ENCODE data around the gene RAB5B.

DNA sequence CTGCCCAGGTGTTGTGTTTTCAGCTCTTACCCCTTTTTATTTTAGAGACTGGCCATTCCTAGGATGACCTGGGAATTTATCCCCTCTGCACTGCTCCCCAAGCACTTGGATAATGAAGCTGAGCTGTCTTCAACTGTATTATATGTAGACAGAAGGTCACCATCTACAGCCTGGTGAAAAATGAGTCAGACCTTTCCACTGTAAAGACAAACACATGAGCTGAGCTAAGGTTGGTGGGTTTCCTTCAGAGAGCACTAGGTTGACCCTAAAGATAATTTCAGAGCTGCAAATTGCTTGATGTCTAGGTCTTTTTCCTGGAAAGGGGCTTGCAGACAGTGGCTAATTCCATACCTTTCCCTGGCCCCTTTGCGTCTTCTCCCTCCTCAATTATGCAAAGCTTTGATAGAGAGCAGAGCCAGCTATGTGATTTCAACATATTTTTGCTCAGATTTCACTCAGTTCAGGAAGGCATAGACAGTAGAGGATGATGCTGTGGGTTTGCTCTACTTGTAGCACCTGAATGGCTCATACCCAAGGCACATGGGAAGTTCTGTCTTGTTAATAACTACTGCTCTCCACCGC is 37.7 kb downstream of the RAB5B start:
- TF ChIP-seq, protein P1, sequence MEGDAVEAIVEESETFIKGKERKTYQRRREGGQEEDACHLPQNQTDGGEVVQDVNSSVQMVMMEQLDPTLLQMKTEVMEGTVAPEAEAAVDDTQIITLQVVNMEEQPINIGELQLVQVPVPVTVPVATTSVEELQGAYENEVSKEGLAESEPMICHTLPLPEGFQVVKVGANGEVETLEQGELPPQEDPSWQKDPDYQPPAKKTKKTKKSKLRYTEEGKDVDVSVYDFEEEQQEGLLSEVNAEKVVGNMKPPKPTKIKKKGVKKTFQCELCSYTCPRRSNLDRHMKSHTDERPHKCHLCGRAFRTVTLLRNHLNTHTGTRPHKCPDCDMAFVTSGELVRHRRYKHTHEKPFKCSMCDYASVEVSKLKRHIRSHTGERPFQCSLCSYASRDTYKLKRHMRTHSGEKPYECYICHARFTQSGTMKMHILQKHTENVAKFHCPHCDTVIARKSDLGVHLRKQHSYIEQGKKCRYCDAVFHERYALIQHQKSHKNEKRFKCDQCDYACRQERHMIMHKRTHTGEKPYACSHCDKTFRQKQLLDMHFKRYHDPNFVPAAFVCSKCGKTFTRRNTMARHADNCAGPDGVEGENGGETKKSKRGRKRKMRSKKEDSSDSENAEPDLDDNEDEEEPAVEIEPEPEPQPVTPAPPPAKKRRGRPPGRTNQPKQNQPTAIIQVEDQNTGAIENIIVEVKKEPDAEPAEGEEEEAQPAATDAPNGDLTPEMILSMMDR (conservative IDR thresholded peaks at IDR 0.05; ENCODE audit: low read depth, low read length), result no peak
- TF ChIP-seq EZH2 (IDR thresholded peaks at IDR 0.05; ENCODE audit: borderline replicate concordance, low read depth, low read length, poor library complexity, severe bottlenecking), result no peak

Data from A673 (cell line).